RWPE2 (cell line): Measurements from ENCODE around the gene MFGE8.
A peak's percentile ranks its signal among the peaks of the same experiment; 100 is the strongest.
"Not testable (repeated sequence)": the region's sequence is repeated elsewhere in the genome, so short reads cannot be mapped to it uniquely, and the experiment has no call there.

Experiments used
- ATAC-seq: fragments of 200-7000 bp; cut with Tn5 transposase; 3 replicates; pipeline ENCODE4 v1.9.1; 2021; ENCODE audit warnings: low read depth
- DNase-seq: peaks from one replicate; pipeline ENCODE4 v3.0.0-alpha.2; 2020; ENCODE audit warnings: low spot score
- H3K27ac ChIP-seq: fragments of 450-650 bp; 2 replicates; pipeline ENCODE4 v1.5.1; 2017; ENCODE audit warnings: mild to moderate bottlenecking; ENCODE audit not compliant: poor library complexity, severe bottlenecking
- H3K27me3 ChIP-seq: fragments of 250-450 bp; sonication (Bioruptor Pico); 2 replicates; pipeline ENCODE4 v1.5.1; 2021; ENCODE audit warnings: mild to moderate bottlenecking, moderate library complexity; ENCODE audit not compliant: insufficient read depth, poor library complexity, severe bottlenecking
- H3K36me3 ChIP-seq: fragments of 250-450 bp; sonication (Bioruptor Pico); 2 replicates; pipeline ENCODE4 v1.5.1; 2020; ENCODE audit warnings: low read depth, mild to moderate bottlenecking, moderate library complexity
- H3K4me1 ChIP-seq: fragments of 250-450 bp; sonication (Bioruptor Pico); 2 replicates; pipeline ENCODE4 v1.5.1; 2021; ENCODE audit warnings: mild to moderate bottlenecking, moderate library complexity; ENCODE audit not compliant: insufficient read depth, poor library complexity, severe bottlenecking
- H3K4me3 ChIP-seq: fragments of 250-450 bp; sonication (Bioruptor Pico); 2 replicates; pipeline ENCODE4 v1.5.1; 2021; ENCODE audit warnings: mild to moderate bottlenecking, moderate library complexity; ENCODE audit not compliant: severe bottlenecking
- H3K9me3 ChIP-seq: fragments of 250-450 bp; sonication (Bioruptor Pico); 2 replicates; pipeline ENCODE4 v1.5.1; 2021; ENCODE audit warnings: mild to moderate bottlenecking, moderate library complexity; ENCODE audit not compliant: severe bottlenecking
- TF ChIP-seq, protein P1 (sequence below): fragments of 450-650 bp; IDR thresholded peaks from one replicate; pipeline ENCODE4 v1.5.1; 2017; ENCODE audit warnings: mild to moderate bottlenecking, moderate library complexity; ENCODE audit not compliant: poor library complexity, severe bottlenecking

MFGE8 gene

GRCh38 chr15:88930579-88930978 is 17.4 kb upstream of the MFGE8 start:
- no peaks in the 10 kb centered on the region for H3K27me3 ChIP-seq
- H3K9me3 ChIP-seq: no peaks in the 10 kb centered on the region
- no peak overlapping the region for H3K27ac ChIP-seq
- peak; percentile 57; the same call in 1 of the 3 replicates for ATAC-seq
- TF ChIP-seq, protein P1, sequence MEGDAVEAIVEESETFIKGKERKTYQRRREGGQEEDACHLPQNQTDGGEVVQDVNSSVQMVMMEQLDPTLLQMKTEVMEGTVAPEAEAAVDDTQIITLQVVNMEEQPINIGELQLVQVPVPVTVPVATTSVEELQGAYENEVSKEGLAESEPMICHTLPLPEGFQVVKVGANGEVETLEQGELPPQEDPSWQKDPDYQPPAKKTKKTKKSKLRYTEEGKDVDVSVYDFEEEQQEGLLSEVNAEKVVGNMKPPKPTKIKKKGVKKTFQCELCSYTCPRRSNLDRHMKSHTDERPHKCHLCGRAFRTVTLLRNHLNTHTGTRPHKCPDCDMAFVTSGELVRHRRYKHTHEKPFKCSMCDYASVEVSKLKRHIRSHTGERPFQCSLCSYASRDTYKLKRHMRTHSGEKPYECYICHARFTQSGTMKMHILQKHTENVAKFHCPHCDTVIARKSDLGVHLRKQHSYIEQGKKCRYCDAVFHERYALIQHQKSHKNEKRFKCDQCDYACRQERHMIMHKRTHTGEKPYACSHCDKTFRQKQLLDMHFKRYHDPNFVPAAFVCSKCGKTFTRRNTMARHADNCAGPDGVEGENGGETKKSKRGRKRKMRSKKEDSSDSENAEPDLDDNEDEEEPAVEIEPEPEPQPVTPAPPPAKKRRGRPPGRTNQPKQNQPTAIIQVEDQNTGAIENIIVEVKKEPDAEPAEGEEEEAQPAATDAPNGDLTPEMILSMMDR: no peak
- no peaks in the 10 kb centered on the region for H3K4me1 ChIP-seq
- H3K4me3 ChIP-seq: no peak overlapping the region
- H3K36me3 ChIP-seq: no peaks in the 10 kb centered on the region
- no peak for DNase-seq

- not testable (repeated sequence) for H3K36me3 ChIP-seq, H3K9me3 ChIP-seq, H3K27me3 ChIP-seq, H3K27ac ChIP-seq, DNase-seq, H3K4me3 ChIP-seq, H3K4me1 ChIP-seq
- ATAC-seq: peak; percentile 48; the same call in 2 of the 3 replicates
Measured at GRCh38 chr15:88929358-88930098, 16.3 kb upstream of the MFGE8 start.

DNA sequence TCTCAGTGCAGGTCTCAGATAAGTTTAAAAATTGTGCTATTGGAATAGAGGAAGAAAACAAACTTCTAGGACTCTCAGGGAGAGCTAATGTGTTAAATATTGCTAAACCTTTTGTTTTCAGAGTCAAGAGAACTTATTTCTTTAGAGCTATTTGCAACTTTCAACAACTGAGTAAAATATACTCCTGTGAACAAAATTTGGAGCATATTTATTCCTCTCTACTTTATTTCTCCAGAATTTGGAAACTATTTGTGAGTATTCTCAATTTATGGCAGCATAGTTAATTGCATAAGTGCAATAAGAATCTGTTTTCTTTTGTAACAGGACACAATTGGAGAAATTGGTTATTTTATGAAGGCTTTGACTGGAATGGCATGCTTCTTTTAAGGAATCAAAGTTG is 15.0 kb upstream of the MFGE8 start:
- not testable (repeated sequence) for H3K36me3 ChIP-seq, DNase-seq, H3K27me3 ChIP-seq, H3K27ac ChIP-seq, H3K4me3 ChIP-seq, ATAC-seq, H3K4me1 ChIP-seq, H3K9me3 ChIP-seq

GRCh38 chr15:88925648-88926047 is 12.5 kb upstream of the MFGE8 start:
- H3K36me3 ChIP-seq, H3K4me3 ChIP-seq, ATAC-seq, H3K9me3 ChIP-seq, H3K4me1 ChIP-seq, H3K27me3 ChIP-seq, DNase-seq, H3K27ac ChIP-seq: not testable (repeated sequence)

- DNase-seq, H3K4me3 ChIP-seq, H3K27me3 ChIP-seq, H3K9me3 ChIP-seq, H3K36me3 ChIP-seq: not testable (repeated sequence)
- ATAC-seq: peak; percentile 67
- Histone ChIP-seq H3K27ac (peak overlapping the region; percentile 77), H3K4me1 (peaks cover 34% of the 10 kb centered on the region)
Measured at GRCh38 chr15:88920892-88921435, 7.8 kb upstream of the MFGE8 start.

GRCh38 chr15:88920186-88920891 is 7.2 kb upstream of the MFGE8 start:
- H3K4me1 ChIP-seq: peaks cover 34% of the 10 kb centered on the region
- no peaks in the 10 kb centered on the region for H3K36me3 ChIP-seq
- TF ChIP-seq, protein P1: no peak
- H3K9me3 ChIP-seq: no peaks in the 10 kb centered on the region
- no peaks in the 10 kb centered on the region for H3K27me3 ChIP-seq
- no peak for DNase-seq
- no peak overlapping the region for H3K4me3 ChIP-seq
- H3K27ac ChIP-seq: peak overlapping the region; percentile 77
- peak; percentile 40 for ATAC-seq
